Measurements from ENCODE around the gene SAMD13. TPM values are rescaled to one million over a fixed set of nuclear protein-coding genes. Genes with fewer than 3 reads are reported as not detected.

The SAMD13 gene
- total and polyA plus RNA-seq, 4 experiments from 2014 or later, result 0.22 TPM; not detected in 3

DNA sequence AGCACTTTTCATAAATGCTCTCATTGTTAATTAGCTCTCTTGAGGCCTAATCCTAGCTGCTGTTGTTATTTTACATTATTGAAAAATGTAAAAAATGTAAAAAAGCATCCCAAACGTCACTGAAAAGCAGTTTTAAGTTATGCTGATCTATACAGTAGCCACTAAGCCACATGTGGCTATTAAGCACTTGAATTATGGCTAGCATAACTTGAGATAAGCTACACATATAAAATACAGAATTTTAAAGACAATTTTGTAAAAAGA is 78.3 kb downstream of the SAMD13 start:
- Histone ChIP-seq H3K27me3 (ENCODE audit: insufficient read depth, low read length) (no peaks in the 10 kb centered on the region), H3K36me3 (ENCODE audit: insufficient read depth, low read length) (no peaks in the 10 kb centered on the region), H3K4me3 (ENCODE audit: low read length in 2 of 2) (no peak overlapping the region), H3K27ac (ENCODE audit: low read depth, low read length) (no peak overlapping the region), H3K4me1 (ENCODE audit: insufficient read depth, low read length) (no peaks in the 10 kb centered on the region), H3K9me3 (ENCODE audit: control insufficient read depth in 1 of 2, low read length in 2 of 2) (no peaks in the 10 kb centered on the region)
- H3K4me1 Mint-ChIP-seq, result no peaks in the 10 kb centered on the region
- DNase-seq, result no peak
- no peaks in the 10 kb centered on the region for H3K36me3 Mint-ChIP-seq
- CTCF ChIA-PET (ENCODE audit: partially characterized antibody), result no interaction called here
- POLR2A ChIA-PET (ENCODE audit: partially characterized antibody), result no interaction called here
- no peaks in the 10 kb centered on the region for H3K9me3 Mint-ChIP-seq
- H3K4me3 Mint-ChIP-seq, result no peak overlapping the region
- H3K27me3 Mint-ChIP-seq, result peaks cover 3 to 9% of the 10 kb centered on the region in 2 donors
- no peak overlapping the region for H3K27ac Mint-ChIP-seq
- intact Hi-C loops (cut with micrococcal nuclease), result no loop called here

DNA sequence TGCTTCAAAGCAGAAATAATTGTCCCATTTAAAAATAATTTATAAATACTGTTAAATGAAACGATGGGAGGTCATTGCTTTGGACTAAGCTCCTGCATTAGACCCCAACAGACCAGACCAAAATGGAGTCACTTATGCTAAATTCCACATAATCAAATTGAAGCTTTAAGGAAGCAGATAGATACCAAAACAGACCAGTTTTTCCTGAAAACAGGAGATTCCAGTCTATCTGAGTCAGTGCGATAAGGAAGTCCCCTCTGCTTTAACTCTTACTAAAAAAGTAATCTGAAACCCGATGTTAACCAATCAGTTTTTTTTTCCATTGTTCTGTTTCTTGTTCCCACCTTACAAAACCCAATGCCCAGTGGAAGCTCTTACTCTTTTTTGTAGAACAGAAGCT is 80.6 kb downstream of the SAMD13 start:
- Histone ChIP-seq H3K27me3 (ENCODE audit: insufficient read depth, low read length) (no peaks in the 10 kb centered on the region), H3K36me3 (ENCODE audit: insufficient read depth, low read length) (no peaks in the 10 kb centered on the region), H3K9me3 (ENCODE audit: control insufficient read depth in 1 of 2, low read length in 2 of 2) (no peaks in the 10 kb centered on the region), H3K27ac (ENCODE audit: low read depth, low read length) (no peak overlapping the region), H3K4me1 (ENCODE audit: insufficient read depth, low read length) (no peaks in the 10 kb centered on the region), H3K4me3 (ENCODE audit: low read length in 2 of 2) (no peak overlapping the region)
- no peak overlapping the region for H3K4me3 Mint-ChIP-seq
- peaks cover 2 to 9% of the 10 kb centered on the region in 2 donors for H3K27me3 Mint-ChIP-seq
- POLR2A ChIA-PET (ENCODE audit: partially characterized antibody), result no interaction called here
- no peaks in the 10 kb centered on the region for H3K4me1 Mint-ChIP-seq
- H3K36me3 Mint-ChIP-seq, result no peaks in the 10 kb centered on the region
- no peak overlapping the region for H3K27ac Mint-ChIP-seq
- DNase-seq, result no peak
- intact Hi-C loops (cut with micrococcal nuclease), result no loop called here
- no peaks in the 10 kb centered on the region for H3K9me3 Mint-ChIP-seq
- CTCF ChIA-PET (ENCODE audit: partially characterized antibody), result no interaction called here

DNA sequence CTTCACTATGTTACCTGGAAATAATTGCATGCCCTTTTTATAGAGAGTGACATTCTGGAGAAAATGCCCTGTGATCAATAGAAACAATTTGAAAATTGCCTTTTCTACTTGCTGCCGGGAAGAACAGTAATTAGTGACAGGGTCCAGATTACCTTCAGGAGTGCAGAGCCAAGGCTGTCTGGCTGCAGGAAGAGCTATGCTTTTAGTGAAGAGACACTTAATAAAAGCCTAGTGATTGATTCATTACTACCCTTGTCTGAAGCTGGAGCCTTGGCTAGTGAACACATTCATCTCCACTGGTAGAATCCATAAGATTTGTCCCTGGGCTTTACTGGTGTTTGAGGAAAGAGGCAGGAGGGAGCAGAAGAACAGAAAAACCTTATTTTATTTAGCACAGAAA is 83.8 kb downstream of the SAMD13 start:
- no peaks in the 10 kb centered on the region for H3K36me3 Mint-ChIP-seq
- H3K27ac ChIP-seq (ENCODE audit: low read depth, low read length), result no peak overlapping the region
- H3K4me1 ChIP-seq (ENCODE audit: insufficient read depth, low read length), result no peaks in the 10 kb centered on the region
- no peak overlapping the region for H3K27ac Mint-ChIP-seq
- H3K4me1 Mint-ChIP-seq, result no peaks in the 10 kb centered on the region
- ChIA-PET POLR2A (ENCODE audit: partially characterized antibody) (no interaction called here), CTCF (ENCODE audit: partially characterized antibody) (no interaction called here)
- H3K9me3 ChIP-seq (ENCODE audit: control insufficient read depth in 1 of 2, low read length in 2 of 2), result no peaks in the 10 kb centered on the region
- H3K27me3 Mint-ChIP-seq, result peaks cover 0 to 9% of the 10 kb centered on the region in 2 donors
- no peak overlapping the region for H3K4me3 ChIP-seq (ENCODE audit: low read length in 2 of 2)
- H3K36me3 ChIP-seq (ENCODE audit: insufficient read depth, low read length), result no peaks in the 10 kb centered on the region
- no peaks in the 10 kb centered on the region for H3K9me3 Mint-ChIP-seq
- no peak overlapping the region for H3K4me3 Mint-ChIP-seq
- DNase-seq, result no peak
- H3K27me3 ChIP-seq (ENCODE audit: insufficient read depth, low read length), result no peaks in the 10 kb centered on the region
- intact Hi-C loops (cut with micrococcal nuclease), result no loop called here

DNA sequence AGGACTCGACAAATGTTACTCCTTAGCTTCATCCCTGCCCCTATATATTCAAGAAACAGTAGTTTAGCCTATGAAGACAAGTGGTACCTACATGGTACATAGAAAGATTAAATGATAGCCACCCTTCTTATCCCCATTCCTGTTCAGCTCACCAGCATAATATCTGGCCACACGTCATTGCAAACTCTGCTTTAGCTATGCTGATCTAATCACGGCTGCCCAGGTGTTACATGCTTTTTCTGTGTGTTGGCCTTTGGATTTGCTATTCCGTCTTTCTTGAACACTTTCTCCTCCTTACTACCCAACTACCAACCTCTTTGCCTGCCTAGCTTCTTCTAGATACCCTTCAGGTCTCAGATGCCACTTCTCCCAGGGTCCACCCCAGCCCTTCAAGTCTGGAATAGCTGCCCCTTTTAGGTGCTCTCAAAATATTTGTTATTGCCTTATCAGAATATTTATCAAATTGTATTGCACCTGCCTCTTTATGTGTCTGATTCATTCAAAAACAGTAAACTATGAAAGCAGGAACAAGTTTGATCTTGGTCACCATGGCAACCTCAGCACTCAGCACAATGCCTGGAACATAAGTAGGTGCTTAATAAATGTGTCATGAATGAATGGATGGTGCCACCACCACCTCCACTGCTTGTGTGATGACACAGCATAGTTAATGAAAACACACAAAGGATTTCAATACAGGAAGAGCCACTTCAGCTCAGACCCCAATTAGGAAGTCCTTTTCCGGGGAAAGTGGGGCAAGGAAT is 85.4 kb downstream of the SAMD13 start:
- DNase-seq, result no peak
- intact Hi-C loops (cut with micrococcal nuclease), result no loop called here
- Histone ChIP-seq H3K27me3 (ENCODE audit: insufficient read depth, low read length) (no peaks in the 10 kb centered on the region), H3K9me3 (ENCODE audit: control insufficient read depth in 1 of 2, low read length in 2 of 2) (no peaks in the 10 kb centered on the region), H3K36me3 (ENCODE audit: insufficient read depth, low read length) (no peaks in the 10 kb centered on the region), H3K4me3 (ENCODE audit: low read length in 2 of 2) (no peak overlapping the region), H3K27ac (ENCODE audit: low read depth, low read length) (no peak overlapping the region), H3K4me1 (ENCODE audit: insufficient read depth, low read length) (no peaks in the 10 kb centered on the region)
- no peak overlapping the region for H3K27ac Mint-ChIP-seq
- H3K4me3 Mint-ChIP-seq, result no peak overlapping the region
- no peaks in the 10 kb centered on the region for H3K4me1 Mint-ChIP-seq
- ChIA-PET POLR2A (ENCODE audit: partially characterized antibody) (no interaction called here), CTCF (ENCODE audit: partially characterized antibody) (no interaction called here)
- H3K36me3 Mint-ChIP-seq, result no peaks in the 10 kb centered on the region
- H3K27me3 Mint-ChIP-seq, result peaks cover 0 to 9% of the 10 kb centered on the region in 2 donors
- H3K9me3 Mint-ChIP-seq, result no peaks in the 10 kb centered on the region

DNA sequence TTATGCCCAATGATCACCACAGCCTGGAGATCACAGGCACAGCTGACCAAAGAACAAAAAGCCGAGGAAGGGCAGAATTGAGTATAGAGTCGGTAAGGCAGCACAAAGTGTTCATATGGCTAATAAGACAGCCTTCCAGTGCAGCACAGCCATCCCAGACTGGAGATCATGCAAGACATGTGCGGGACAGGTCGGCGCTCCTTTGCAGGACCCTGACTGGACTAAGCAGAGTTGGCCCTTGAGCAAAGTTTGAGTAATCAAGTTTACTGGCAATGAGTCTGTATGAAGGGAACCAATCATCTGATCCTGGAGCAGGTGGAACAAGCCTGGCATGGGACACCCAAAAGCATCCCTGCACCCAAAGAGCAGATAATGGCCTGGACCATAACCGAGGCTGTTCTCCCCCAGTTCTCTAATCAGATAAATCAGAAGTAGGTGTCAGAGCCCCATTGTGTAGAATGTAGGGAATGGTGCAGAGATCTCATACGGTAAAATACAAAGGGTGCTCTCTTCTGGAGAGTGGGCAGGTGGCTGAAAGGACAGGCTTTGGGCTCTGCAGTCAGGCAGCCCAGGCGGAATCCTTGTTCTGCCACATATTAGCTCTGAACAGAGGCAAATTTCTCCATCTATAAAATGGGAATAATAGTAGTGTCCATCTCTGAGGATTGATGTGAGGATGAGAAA is 86.1 kb downstream of the SAMD13 start:
- no peaks in the 10 kb centered on the region for H3K36me3 Mint-ChIP-seq
- H3K4me3 Mint-ChIP-seq, result no peak overlapping the region
- no peaks in the 10 kb centered on the region for H3K9me3 ChIP-seq (ENCODE audit: control insufficient read depth in 1 of 2, low read length in 2 of 2)
- H3K27me3 ChIP-seq (ENCODE audit: insufficient read depth, low read length), result no peaks in the 10 kb centered on the region
- no peaks in the 10 kb centered on the region for H3K9me3 Mint-ChIP-seq
- H3K27ac Mint-ChIP-seq, result no peak overlapping the region
- H3K27me3 Mint-ChIP-seq, result peaks cover 0 to 5% of the 10 kb centered on the region in 2 donors
- ChIA-PET POLR2A (ENCODE audit: partially characterized antibody) (no interaction called here), CTCF (ENCODE audit: partially characterized antibody) (interaction anchor here (0.6 to 1.3 kb wide), 2 partner anchors 9 to 12 kb away, joined by 3 read pairs; no protein-coding TSS in a partner anchor)
- no peaks in the 10 kb centered on the region for H3K4me1 ChIP-seq (ENCODE audit: insufficient read depth, low read length)
- no peak overlapping the region for H3K4me3 ChIP-seq (ENCODE audit: low read length in 2 of 2)
- H3K4me1 Mint-ChIP-seq, result no peaks in the 10 kb centered on the region
- no peak overlapping the region for H3K27ac ChIP-seq (ENCODE audit: low read depth, low read length)
- DNase-seq, result no peak
- intact Hi-C loops (cut with micrococcal nuclease), result no loop called here
- no peaks in the 10 kb centered on the region for H3K36me3 ChIP-seq (ENCODE audit: insufficient read depth, low read length)

DNA sequence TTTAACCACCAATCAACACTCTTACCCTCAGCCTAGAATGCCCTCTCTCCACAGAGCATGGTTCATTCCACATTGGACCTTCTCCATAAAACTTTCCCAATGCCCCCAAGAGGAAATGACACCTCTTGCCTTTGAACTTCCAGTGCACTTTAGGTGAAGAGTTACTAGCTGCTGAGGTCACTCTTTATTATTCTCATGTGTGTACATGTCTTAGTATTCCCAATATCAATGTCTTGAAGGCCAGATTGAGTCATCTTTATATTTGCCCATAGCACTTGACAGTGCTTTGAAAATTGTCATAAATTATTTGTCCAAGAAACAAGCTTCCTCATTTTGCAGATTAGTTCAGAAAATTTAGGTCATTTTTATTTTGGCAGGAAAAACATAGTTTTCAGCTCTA is 88.7 kb downstream of the SAMD13 start:
- Mint-ChIP-seq H3K4me1 (no peaks in the 10 kb centered on the region), H3K9me3 (no peaks in the 10 kb centered on the region), H3K27me3 (no peaks in the 10 kb centered on the region), H3K36me3 (no peaks in the 10 kb centered on the region), H3K27ac (no peak overlapping the region), H3K4me3 (no peak overlapping the region)
- no peak for DNase-seq
- H3K9me3 ChIP-seq (ENCODE audit: control insufficient read depth in 1 of 2, low read length in 2 of 2), result no peaks in the 10 kb centered on the region
- intact Hi-C loops (cut with micrococcal nuclease), result no loop called here
- no peaks in the 10 kb centered on the region for H3K4me1 ChIP-seq (ENCODE audit: insufficient read depth, low read length)
- POLR2A ChIA-PET (ENCODE audit: partially characterized antibody), result no interaction called here
- no peaks in the 10 kb centered on the region for H3K27me3 ChIP-seq (ENCODE audit: insufficient read depth, low read length)
- H3K27ac ChIP-seq (ENCODE audit: low read depth, low read length), result no peak overlapping the region
- H3K36me3 ChIP-seq (ENCODE audit: insufficient read depth, low read length), result no peaks in the 10 kb centered on the region
- H3K4me3 ChIP-seq (ENCODE audit: low read length in 2 of 2), result no peak overlapping the region
- CTCF ChIA-PET (ENCODE audit: partially characterized antibody), result no interaction called here

DNA sequence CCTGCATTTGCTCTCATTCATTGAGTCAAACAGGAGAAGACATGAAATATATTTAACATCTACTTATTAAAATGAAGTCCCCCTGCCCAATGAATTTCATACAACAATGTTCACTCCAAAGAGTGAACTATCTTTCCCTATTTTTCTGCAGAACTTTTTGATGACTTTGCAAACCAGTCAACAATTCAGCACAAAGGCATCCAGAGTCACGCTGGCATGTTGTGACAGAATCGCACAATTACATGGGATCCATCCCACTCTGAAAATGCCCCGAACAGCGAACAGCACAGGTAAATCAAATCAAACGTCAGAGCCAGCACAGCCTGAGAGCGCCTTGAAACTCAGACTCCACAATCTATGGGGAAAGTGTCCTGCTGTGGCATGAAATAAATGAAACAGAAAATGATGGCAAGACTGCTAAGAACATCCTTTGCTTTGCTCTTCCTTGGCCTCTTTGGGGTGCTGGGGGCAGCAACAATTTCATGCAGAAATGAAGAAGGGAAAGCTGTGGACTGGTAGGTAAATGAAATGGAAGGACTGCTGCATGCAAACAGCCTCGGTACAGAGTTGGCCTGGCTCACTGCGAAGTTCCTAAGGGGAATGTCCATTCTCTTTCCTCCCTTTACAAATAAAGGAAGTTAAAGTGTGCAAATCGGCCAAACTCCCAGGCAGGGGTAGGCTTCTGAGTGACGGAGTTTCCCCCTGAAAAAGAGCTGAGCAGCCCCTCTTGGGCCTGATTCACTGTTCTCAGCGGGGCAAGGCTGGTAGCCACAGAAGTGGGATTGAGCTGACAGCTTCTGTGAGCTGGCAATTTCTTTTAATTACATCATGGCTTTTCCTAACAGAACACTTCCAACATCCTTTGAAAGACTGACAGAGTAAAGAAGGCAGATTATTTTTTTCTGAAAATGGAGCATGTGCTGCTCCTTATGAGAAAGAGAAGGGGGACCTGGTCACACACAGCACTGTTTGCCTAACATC is 97.0 kb downstream of the SAMD13 start, which contains the start of gene DNASE2B:
Gene DNASE2B (plus strand): TSS at position 310 of the 981 bp plus-strand sequence. CDS start 81 bp downstream, at position 391.
- no peak within 1 kb of the TSS for H3K27ac Mint-ChIP-seq
- H3K4me3 ChIP-seq (ENCODE audit: low read length in 2 of 2), result no peak within 1 kb of the TSS
- intact Hi-C loops (cut with micrococcal nuclease), result no loop called here
- ChIA-PET POLR2A (ENCODE audit: partially characterized antibody) (no interaction called here), CTCF (ENCODE audit: partially characterized antibody) (interaction anchor here (1.2 kb wide), 1 partner anchor 355 kb away, joined by 3 read pairs; no protein-coding TSS in a partner anchor)
- no peaks in the 10 kb centered on the region for H3K4me1 Mint-ChIP-seq
- peaks cover 0 to 1% of the 10 kb centered on the region in 2 donors for H3K27me3 Mint-ChIP-seq
- H3K4me1 ChIP-seq (ENCODE audit: insufficient read depth, low read length), result no peaks in the 10 kb centered on the region
- H3K36me3 Mint-ChIP-seq, result no peaks in the 10 kb centered on the region
- H3K36me3 ChIP-seq (ENCODE audit: insufficient read depth, low read length), result no peaks in the 10 kb centered on the region
- H3K9me3 Mint-ChIP-seq, result no peaks in the 10 kb centered on the region
- no peaks in the 10 kb centered on the region for H3K27me3 ChIP-seq (ENCODE audit: insufficient read depth, low read length)
- H3K27ac ChIP-seq (ENCODE audit: low read depth, low read length), result no peak within 1 kb of the TSS
- no peak for DNase-seq
- H3K9me3 ChIP-seq (ENCODE audit: control insufficient read depth in 1 of 2, low read length in 2 of 2), result no peaks in the 10 kb centered on the region
- no peak within 1 kb of the TSS for H3K4me3 Mint-ChIP-seq

Data from CD4-positive, alpha-beta memory T cell (primary cell).